NCI-H146 treated with DMSO at 0.1 percent for 48 hours (cell line): ENCODE data around the gene BLVRA.

Experiments used
- DNase-seq: peaks from one replicate; lab custom pipeline; 2025; ENCODE audit not compliant: unreplicated experiment; lab: John Stamatoyannopoulos, UW

Gene BLVRA

DNA sequence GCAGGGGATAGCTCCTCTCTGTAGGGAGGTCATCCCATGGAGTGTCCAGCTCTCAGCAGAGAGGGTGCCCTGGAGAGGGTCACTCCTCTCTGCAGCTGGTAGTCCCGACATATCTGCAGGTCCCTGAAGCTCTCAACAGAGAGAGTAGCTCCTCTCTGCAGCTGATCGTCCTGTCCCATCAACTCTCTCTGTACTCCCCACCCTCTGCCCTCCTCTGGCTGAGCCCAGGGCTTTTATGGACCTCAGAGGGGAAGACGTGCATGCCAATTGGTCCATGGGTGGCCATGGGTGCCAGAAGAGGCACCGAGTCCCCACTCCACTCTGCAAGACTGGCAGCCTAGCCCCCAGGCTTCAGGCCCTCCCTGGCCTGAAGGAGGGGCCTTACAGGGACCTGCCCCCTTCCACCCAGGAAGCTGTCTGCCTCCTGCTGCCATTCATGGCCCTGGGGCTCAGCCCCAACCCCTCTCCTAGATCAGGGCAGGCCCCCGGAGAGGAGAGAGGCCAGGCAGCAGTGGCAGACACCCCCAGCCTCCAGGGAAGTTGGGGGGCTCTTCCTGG, 9.0 kb upstream of the BLVRA start:
- DNase-seq, result no peak

- no peak for DNase-seq
These were observed 8.2 kb upstream of the BLVRA start for GRCh38 chr7:43750016-43750887.

DNA sequence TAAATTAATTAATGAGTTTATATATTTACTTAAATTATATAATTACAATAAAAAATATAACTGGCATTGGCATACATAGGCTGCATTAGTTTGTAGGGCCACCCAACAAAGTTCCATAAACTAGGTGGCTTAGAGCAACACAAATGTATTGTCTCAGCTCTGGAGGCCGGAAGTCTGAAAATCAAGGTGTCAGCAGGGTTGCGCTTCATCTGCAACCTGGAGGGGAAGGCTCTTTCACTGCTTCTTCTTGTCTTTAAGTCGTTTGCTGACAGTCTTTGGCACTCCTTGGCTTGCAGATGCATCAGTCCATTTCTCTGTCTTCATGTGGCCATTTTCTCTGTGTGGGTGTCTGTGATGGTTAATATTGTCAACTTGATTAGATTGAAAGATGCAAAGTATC, 6.1 kb upstream of the BLVRA start:
- DNase-seq, result no peak

DNA sequence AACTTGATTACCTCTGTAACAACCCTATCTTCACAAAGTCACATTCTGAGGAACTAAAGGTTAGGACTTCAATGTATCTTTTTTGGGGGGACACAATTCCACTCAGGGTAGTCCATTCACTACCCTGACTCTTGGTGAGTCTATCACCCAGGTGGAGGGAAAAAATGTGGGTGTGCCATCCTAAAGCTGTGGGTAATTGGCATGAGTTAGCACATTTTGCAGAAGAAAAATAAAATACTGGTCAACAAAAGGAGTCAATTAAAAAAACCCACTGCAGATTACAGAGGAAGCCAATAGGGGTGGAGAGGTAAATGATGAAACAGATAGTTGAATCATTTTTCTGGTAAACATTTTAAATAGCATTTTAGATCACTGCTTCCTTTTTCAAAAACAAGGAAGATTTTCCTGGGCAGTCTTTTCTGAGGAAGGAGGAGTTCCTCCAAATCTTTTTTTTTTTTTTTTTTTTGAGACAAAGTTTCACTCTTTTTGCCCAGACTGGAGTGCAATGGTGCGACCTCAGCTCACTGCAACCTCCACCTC, 5.1 kb upstream of the BLVRA start:
- no peak for DNase-seq

DNA sequence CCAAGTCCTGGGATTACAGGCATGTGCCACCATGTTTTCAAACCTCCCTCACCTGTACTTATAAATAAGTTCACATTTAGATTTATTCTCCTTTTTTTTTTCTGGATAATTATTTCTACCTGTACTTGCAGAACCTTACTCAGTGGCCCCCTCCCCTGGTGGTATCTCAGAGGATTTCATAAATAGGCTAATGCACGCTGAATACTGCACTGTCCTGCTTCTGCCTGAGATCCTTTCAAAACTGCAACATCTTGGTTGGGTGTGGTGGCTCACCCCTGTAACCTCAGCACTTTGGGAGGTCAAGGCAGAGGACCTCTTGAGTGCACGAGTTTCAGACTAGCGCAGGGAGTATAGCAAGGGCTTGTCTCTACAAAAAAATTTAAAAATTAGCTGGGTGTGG, 4.6 kb upstream of the BLVRA start:
- DNase-seq, result no peak

GRCh38 chr7:43754596-43754995, 3.9 kb upstream of the BLVRA start:
- DNase-seq, result no peak

DNA sequence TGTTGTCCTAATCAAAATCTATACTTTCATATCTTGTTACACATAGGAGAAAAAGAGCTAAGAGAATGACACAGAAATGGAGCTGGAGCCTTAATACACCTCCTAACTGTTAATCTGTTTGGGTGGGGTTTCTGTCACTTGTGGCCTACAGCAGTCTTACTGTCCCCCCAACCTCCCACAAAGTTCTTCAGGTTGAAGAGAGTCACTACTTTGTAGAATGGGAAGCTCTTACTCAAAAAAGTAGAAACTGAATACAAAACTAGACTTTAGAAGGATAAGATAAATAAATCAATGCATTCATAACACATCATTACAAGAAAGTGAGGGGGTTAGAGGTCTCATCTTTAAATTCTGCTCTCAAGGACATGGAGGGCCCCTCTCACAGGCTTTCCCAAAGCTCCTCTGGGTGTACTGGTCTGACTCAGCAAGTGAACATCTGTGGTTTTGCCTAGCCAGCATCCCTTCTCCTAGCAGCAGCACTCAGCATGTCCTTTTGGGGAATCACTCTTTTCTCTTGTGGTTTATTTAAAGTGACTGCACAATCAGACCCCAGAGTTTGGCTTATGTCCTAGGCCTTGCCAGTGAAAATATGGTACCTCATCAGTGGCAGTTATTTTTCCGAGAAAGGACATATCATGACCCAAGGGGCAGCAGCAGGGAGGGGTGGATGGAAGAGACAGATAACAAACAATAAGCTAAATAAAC, 2.0 kb upstream of the BLVRA start:
- no peak for DNase-seq

DNA sequence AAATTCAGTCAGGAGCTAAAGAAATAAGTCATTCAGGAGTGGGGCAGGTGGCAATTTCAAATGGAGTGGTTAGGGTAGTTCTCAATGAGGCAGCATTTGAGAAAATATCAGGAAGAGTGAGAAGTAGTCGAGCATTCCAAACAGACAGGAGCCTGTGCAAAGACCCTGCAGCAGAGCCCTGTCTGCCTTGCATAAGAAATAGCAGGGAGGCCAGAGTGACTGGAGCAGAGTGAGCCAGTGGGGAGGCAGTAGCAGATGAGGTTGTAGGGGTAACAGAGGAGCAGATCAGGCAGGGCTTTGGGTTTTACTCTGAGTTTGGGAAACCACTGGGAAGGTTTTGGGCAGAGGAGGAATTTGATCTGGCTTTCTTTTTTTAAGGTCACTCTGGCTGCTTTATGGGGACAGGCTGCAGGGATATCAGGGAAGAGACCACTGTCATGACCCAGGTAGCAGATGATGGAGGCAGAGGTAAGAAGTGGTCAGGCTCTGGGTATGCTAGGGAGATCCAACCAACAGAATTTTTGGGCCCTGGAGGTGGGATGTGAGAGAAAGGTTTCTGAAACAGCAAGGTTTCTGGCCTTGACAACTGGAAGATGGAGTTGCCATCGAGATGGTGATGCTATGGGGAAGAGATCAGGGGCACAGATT, 1.3 kb upstream of the BLVRA start:
- DNase-seq, result no peak

- no peak for DNase-seq
These were observed 573 bp downstream of the BLVRA start for GRCh38 chr7:43758822-43759683.

DNA sequence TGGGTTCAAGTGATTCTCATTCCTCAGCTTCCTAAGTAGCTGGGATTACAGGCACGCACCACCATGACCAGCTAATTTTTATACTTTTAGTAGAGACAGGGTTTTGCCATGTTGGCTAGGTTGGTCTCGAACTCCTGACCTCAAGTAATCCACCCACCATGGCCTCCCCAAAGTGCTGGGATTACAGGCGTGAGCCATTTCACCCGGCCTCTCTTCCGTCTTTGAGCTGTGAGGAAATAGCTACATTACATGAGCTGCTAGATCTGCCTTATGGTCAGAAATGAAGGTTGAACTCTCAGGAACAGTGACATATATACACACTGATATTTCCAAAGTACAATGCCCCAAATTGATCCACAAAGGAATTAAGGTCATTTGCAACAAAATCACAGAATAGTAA, 2.4 kb downstream of the BLVRA start:
- no peak for DNase-seq

DNA sequence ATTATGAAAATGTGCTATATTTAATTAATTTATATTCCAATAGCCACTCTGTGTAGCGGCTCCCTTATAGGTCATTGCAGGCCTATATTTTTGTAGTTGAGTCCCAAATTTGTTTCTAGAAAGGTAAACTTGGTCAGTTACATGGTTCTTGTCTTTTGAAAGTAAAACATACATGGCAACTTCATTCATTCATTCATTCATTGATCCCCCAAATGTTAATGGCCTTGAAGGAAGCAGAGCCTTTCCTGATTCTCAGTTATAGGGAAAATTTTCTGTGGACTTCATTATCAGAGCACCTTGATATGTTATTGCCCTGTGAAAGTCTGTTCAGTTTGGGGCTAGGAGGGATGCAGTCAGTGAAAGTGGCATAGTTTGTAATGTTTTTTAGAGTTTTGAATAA, 2.9 kb downstream of the BLVRA start:
- DNase-seq, result no peak

GRCh38 chr7:43761938-43762692, 3.6 kb downstream of the BLVRA start:
- no peak for DNase-seq

GRCh38 chr7:43763183-43763582, 4.7 kb downstream of the BLVRA start:
- DNase-seq, result no peak

GRCh38 chr7:43764039-43764761, 5.7 kb downstream of the BLVRA start:
- DNase-seq, result no peak

DNA sequence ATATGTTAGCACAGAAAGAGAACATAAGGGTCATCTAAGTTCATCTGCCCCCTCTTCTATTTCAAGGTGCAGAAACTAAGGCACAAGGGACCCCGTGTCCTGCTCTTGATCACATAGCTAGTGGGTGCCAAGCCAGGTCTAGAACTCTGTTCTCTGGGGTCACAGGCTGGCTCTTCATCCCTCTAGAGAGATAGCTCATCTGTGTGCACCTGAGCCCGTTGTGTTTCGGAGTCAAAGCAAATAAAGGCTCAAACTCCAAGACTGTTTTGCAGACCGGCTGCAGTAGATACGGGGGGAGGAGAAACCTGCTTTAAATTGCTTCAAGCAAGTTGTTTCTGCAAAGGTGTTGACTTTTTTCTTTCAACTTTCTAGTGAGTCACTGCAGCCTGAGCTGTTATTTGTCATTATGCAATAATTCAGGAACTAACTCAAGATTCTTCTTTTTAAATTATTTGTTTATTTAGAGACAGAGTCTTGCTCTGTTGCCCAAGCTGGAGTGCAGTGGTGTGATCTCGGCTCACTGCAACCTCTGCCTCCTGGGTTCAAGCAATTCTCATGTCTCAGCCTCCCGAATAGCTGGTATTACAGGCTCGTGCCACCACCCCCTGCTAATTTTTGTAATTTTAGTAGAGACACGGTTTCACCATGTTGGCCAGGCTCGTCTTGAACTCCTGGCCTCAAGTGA, 6.5 kb downstream of the BLVRA start:
- DNase-seq, result no peak

DNA sequence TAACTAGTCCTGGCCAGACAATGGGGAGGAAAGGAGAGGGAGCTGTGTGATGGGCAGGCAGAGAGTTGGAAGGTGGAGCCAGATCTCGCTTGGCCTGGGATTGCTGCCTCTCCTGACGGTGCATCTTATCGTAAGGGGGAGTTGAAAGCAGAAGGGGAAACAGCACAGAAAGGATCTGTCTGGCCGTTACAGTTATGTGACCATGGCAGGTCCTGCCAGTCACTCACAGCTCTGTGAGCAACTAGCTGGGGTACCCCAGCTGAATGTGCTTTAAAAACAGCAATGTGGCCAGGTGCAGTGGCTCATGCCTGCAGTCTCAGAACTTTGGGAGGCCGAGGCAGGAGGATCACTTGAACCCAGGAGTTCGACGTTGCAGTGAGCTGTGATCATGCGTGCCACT, 8.1 kb downstream of the BLVRA start:
- DNase-seq, result no peak

DNA sequence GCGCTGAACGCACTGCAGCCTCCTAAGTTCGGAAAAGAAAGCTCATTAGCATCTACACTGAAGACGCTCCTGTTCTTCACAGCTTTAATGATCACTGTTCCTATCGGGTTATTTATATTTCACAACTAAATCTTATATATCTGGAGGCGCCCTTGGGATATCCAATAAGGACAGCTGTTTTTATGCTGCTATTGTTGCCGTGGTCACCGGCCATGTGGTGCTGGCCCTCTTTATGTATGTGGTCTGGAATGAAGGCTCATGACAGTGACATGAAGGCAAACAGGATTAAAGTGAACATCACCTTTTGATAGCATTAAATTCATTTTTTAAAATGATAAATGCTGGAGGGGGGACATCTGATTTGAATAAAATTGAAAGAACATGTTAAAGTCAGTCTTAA, 8.8 kb downstream of the BLVRA start:
- no peak for DNase-seq

DNA sequence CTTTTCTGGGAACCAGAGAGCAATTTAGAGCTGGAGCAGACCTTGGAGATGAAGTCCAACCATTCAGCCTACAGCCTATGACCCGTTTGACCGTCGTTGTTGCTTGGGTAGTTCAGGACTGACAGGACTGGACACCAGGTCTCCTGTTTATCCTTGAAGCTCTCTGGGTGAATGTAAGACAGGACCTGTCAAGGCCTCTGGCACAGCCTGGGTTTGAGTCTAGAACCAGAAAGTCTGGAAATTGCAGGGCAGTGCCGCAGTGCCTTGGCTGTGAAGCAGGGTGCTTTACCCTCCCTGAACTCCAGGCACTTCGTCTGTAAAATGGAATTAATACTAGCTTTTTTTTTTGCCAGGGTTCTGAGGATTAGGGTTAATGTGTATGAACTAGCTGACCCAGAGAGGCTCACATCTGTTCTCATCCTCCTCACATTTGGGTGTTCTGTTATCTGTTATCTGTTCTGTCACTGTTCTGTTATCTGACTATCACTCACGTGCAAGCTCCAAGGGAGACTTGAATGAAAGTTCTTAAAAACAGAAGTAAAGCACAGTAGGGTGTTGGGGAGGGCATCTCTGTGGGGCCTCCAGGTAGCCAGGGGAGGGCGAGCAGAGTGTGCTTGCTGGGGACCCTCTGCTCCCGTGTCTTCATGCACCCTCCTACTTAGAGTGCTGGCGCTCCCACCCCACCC, 9.9 kb downstream of the BLVRA start:
- DNase-seq, result no peak
